Measurements from ENCODE around the gene SPART.

Gene SPART

GRCh38 chr13:36346222-36347083 is at the start of gene SPART:
SPART (minus strand) TSS chr13:36346394; CDS start chr13:36335830, 10,564 bp downstream.
- DNase-seq, result peak in 55 of 56 donors; percentile 82 to 100 (median 96)

GRCh38 chr13:36395280-36395679 is 49.1 kb upstream of the SPART start:
- no peak for DNase-seq

- no peak for DNase-seq
Measured at GRCh38 chr13:36385489-36385888, 39.3 kb upstream of the SPART start.

- DNase-seq, result no peak
Measured at GRCh38 chr13:36382030-36382429, 35.8 kb upstream of the SPART start.

GRCh38 chr13:36377826-36378468 is 31.8 kb upstream of the SPART start:
- no peak for DNase-seq

GRCh38 chr13:36374063-36374462 is 27.9 kb upstream of the SPART start:
- DNase-seq, result no peak

- no peak for DNase-seq
Measured at GRCh38 chr13:36371185-36371584, 25.0 kb upstream of the SPART start.

GRCh38 chr13:36370108-36370429 is 23.9 kb upstream of the SPART start:
- DNase-seq, result peak in 53 of 56 donors; percentile 10 to 87 (median 69)

- no peak for DNase-seq
Measured at GRCh38 chr13:36369268-36370107, 23.3 kb upstream of the SPART start.

GRCh38 chr13:36366031-36366430 is 19.8 kb upstream of the SPART start:
- no peak for DNase-seq

GRCh38 chr13:36363366-36363863 is 17.2 kb upstream of the SPART start:
- DNase-seq, result no peak

- no peak for DNase-seq
Measured at GRCh38 chr13:36362914-36363313, 16.7 kb upstream of the SPART start.

- no peak for DNase-seq
Measured at GRCh38 chr13:36362251-36362650, 16.1 kb upstream of the SPART start.

- DNase-seq, result no peak
Measured at GRCh38 chr13:36360903-36361302, 14.7 kb upstream of the SPART start.

- no peak for DNase-seq
Measured at GRCh38 chr13:36359301-36359950, 13.2 kb upstream of the SPART start.

GRCh38 chr13:36358175-36358718 is 12.1 kb upstream of the SPART start:
- DNase-seq, result no peak

GRCh38 chr13:36357692-36358091 is 11.5 kb upstream of the SPART start:
- DNase-seq, result peak in 1 of 56 donors; percentile 21

GRCh38 chr13:36357231-36357630 is 11.0 kb upstream of the SPART start:
- no peak for DNase-seq

GRCh38 chr13:36356058-36356457 is 9.9 kb upstream of the SPART start:
- no peak for DNase-seq

GRCh38 chr13:36355632-36356031 is 9.4 kb upstream of the SPART start:
- no peak for DNase-seq

All from nucleus accumbens (tissue), 56 donors.